Lung (tissue), 12 donors: Measurements from ENCODE around the gene MT1B. TPM values are rescaled to one million over a fixed set of nuclear protein-coding genes. Genes with fewer than 3 reads are reported as not detected.

Experiments
- ATAC-seq: fragments of 200-7000 bp; cut with Tn5 transposase; one replicate; pipeline ENCODE4 v1.9.1; 2020; ENCODE audit warnings: moderate number of reproducible peaks; ENCODE audit not compliant: insufficient read depth, low FRiP score
- DNase-seq, 3 donors: peaks; one replicate each; pipeline ENCODE4 v3.0.0-alpha.2; 2013 to 2017
- H3K27ac ChIP-seq, 2 donors: one replicate each; pipeline ENCODE4 v1.5.1; 2013; ENCODE audit warnings: mild to moderate bottlenecking in 2 of 2, moderate library complexity in 2 of 2, control low read depth in 1 of 2, inconsistent platforms in 1 of 2, low read depth in 1 of 2, low read length in 1 of 2
- H3K27me3 ChIP-seq, 3 donors: one replicate each; pipeline ENCODE4 v1.5.1; 2013; ENCODE audit warnings: low read length in 2 of 3; ENCODE audit not compliant: control insufficient read depth in 3 of 3, insufficient read depth in 3 of 3
- H3K36me3 ChIP-seq, 4 donors: one replicate each; pipeline ENCODE4 v1.5.1; 2013; ENCODE audit warnings: low read length in 4 of 4, mild to moderate bottlenecking in 1 of 4, moderate library complexity in 1 of 4; ENCODE audit not compliant: control insufficient read depth in 4 of 4, insufficient read depth in 4 of 4
- H3K4me1 ChIP-seq, 5 donors: one replicate each; pipeline ENCODE4 v1.5.1; 2013; ENCODE audit warnings: low read length in 5 of 5, mild to moderate bottlenecking in 2 of 5, moderate library complexity in 1 of 5; ENCODE audit not compliant: control insufficient read depth in 5 of 5, insufficient read depth in 5 of 5
- H3K4me3 ChIP-seq: one replicate; pipeline ENCODE4 v1.5.1; 2013; ENCODE audit warnings: mild to moderate bottlenecking, control low read depth, moderate library complexity
- H3K9ac ChIP-seq, 2 donors: one replicate each; pipeline ENCODE4 v1.5.1; 2013; ENCODE audit warnings: low read length in 2 of 2, control low read depth in 1 of 2; ENCODE audit not compliant: insufficient read depth in 1 of 2
- H3K9me3 ChIP-seq, 4 donors: one replicate each; pipeline ENCODE4 v1.5.1; 2013; ENCODE audit warnings: low read length in 3 of 4, mild to moderate bottlenecking in 1 of 4, moderate library complexity in 1 of 4; ENCODE audit not compliant: control insufficient read depth in 4 of 4, insufficient read depth in 3 of 4
- CTCF ChIP-seq: IDR thresholded peaks from 2 replicates; pipeline ENCODE4 v1.5.1; 2012; ENCODE audit warnings: mild to moderate bottlenecking; ENCODE audit errors: control extremely low read depth, extremely low read depth
- WGBS, 2 donors: extraction: QIAGEN DNeasy Blood & Tissue Kit; methylation state at CpG; one replicate each; pipeline ENCODE4 v1.1.7; 2013; 5-methylcytosine and 5-hydroxymethylcytosine counted together
- polyA plus RNA-seq, 2 donors: library from polyadenylated mRNA; stranded (reverse); fragments of 200-250 nt; gene quantifications; one replicate each; pipeline ENCODE4 v1.2.1, GENCODE V29; 2013
- total RNA-seq, 2 donors: library from RNA; depleted of rRNA in 1 of 2; stranded (reverse); fragments of >200 nt in 1 of 2; gene quantifications; one replicate each; pipeline ENCODE4 v1.2.1, GENCODE V29; 2014 to 2021
- donor health status: control.
- donor health status: control.
- donor health status: Bipolar disorder and iron deficiency.
- donor health status: healthy.
- donor health status: DM: yes; HTN: yes; CAD: no.

MT1B gene
- total and polyA plus RNA-seq, 4 donors: not detected

GRCh38 chr16:56639045-56639444 lies 12.6 kb upstream of the MT1B start:
- ATAC-seq (no peak), DNase-seq (no peak)
- no peak overlapping the region for H3K4me3 ChIP-seq
- WGBS, 2 donors: 53 to 73% methylated on average over 1 of the region's 1 CpG
- no peak overlapping the region for H3K9ac ChIP-seq
- no peaks in the 10 kb centered on the region for H3K36me3 ChIP-seq
- peaks cover 0 to 8% (median 0%) of the 10 kb centered on the region in 4 donors for H3K9me3 ChIP-seq
- peaks cover 0 to 94% (median 92%) of the 10 kb centered on the region in 3 donors for H3K27me3 ChIP-seq
- no peak overlapping the region for H3K27ac ChIP-seq
- peaks cover 0 to 17% (median 5%) of the 10 kb centered on the region in 5 donors for H3K4me1 ChIP-seq
- TF ChIP-seq CTCF: no peak

GRCh38 chr16:56640076-56640475 lies 11.6 kb upstream of the MT1B start:
- H3K4me1 ChIP-seq: peaks cover 0 to 15% (median 5%) of the 10 kb centered on the region in 5 donors
- no peaks in the 10 kb centered on the region for H3K36me3 ChIP-seq
- no peak overlapping the region for H3K4me3 ChIP-seq
- peaks cover 0 to 6% (median 0%) of the 10 kb centered on the region in 4 donors for H3K9me3 ChIP-seq
- H3K9ac ChIP-seq: no peak overlapping the region
- no peak for TF ChIP-seq CTCF
- ATAC-seq (no peak), DNase-seq (no peak)
- 91% methylated on average over 1 of the region's 1 CpG for WGBS, 2 donors
- H3K27ac ChIP-seq: no peak overlapping the region
- H3K27me3 ChIP-seq: peaks cover 0 to 94% (median 92%) of the 10 kb centered on the region in 3 donors

- H3K4me3 ChIP-seq: no peak overlapping the region
- H3K36me3 ChIP-seq: no peaks in the 10 kb centered on the region
- H3K27ac ChIP-seq: no peak overlapping the region
- WGBS, 2 donors: 83 to 95% methylated on average over 2 of the region's 2 CpGs
- H3K4me1 ChIP-seq: peaks cover 0 to 11% (median 5%) of the 10 kb centered on the region in 5 donors
- DNase-seq: no peak
- H3K9me3 ChIP-seq: no peaks in the 10 kb centered on the region
- H3K9ac ChIP-seq: no peak overlapping the region
- H3K27me3 ChIP-seq: peaks cover 0 to 94% (median 92%) of the 10 kb centered on the region in 3 donors
- no peak for ATAC-seq
- no peak for TF ChIP-seq CTCF
Observed at GRCh38 chr16:56641166-56641565, 10.5 kb upstream of the MT1B start.

- peaks cover 0 to 11% (median 5%) of the 10 kb centered on the region in 5 donors for H3K4me1 ChIP-seq
- 8 to 10% methylated on average over 41 to 42 of the region's 42 CpGs for WGBS, 2 donors
- TF ChIP-seq CTCF: peak; percentile 22
- no peaks in the 10 kb centered on the region for H3K9me3 ChIP-seq
- ATAC-seq (peak; percentile 94), DNase-seq (peak in 2 of 3 donors; percentile 19 to 27)
- H3K27ac ChIP-seq: peak overlapping the region in 1 of 2 donors; percentile 25
- no peak overlapping the region for H3K9ac ChIP-seq
- peaks cover 0 to 93% (median 91%) of the 10 kb centered on the region in 3 donors for H3K27me3 ChIP-seq
- H3K36me3 ChIP-seq: no peaks in the 10 kb centered on the region
- no peak overlapping the region for H3K4me3 ChIP-seq
Observed at GRCh38 chr16:56643080-56643778, 8.5 kb upstream of the MT1B start.
